Thyroid gland (tissue), 4 donors: ENCODE measurements around the gene CACNA1G. TPM values are rescaled to one million over a fixed set of nuclear protein-coding genes. Genes with fewer than 3 reads are reported as not detected.

Source experiments
- DNase-seq, 2 donors: peaks; one replicate each; pipeline ENCODE4 v3.0.0-alpha.2; 2019
- H3K27ac ChIP-seq, 3 donors: fragments of 200-600 bp; sonication (generic); 1 replicate in 2 of 3; 2 replicates in 1 of 3; pipeline ENCODE4 v1.5.1; 2016 to 2019; ENCODE audit warnings: mild to moderate bottlenecking in 1 of 3, moderate library complexity in 1 of 3
- H3K27me3 ChIP-seq: fragments of 200-600 bp; sonication (generic); one replicate; pipeline ENCODE4 v1.5.1; 2019
- H3K36me3 ChIP-seq, 2 donors: fragments of 200-600 bp; sonication (generic); one replicate each; pipeline ENCODE4 v1.5.1; 2016 to 2019
- H3K4me1 ChIP-seq, 2 donors: fragments of 200-600 bp; sonication (generic); one replicate each; pipeline ENCODE4 v1.5.1; 2017 to 2019
- H3K4me3 ChIP-seq, 3 donors: fragments of 200-600 bp; sonication (generic); replicated peaks in 1 of 3; 1 replicate in 2 of 3; 2 replicates in 1 of 3; pipeline ENCODE4 v1.5.1; 2016; ENCODE audit warnings: mild to moderate bottlenecking in 1 of 3
- H3K9me3 ChIP-seq: fragments of 200-600 bp; sonication (generic); one replicate; pipeline ENCODE4 v1.5.1; 2017
- CTCF ChIP-seq, 6 experiments: fragments of 200-600 bp in 3 of 6; fragments of 450-650 bp in 3 of 6; sonication (generic) in 3 of 6; IDR thresholded peaks; one replicate each; pipeline ENCODE4 v1.5.1; 2016 to 2019; ENCODE audit warnings: antibody characterized with exemption in 6 of 6, mild to moderate bottlenecking in 2 of 6, inconsistent platforms in 1 of 6, moderate library complexity in 1 of 6
- POLR2A ChIP-seq, 2 donors: fragments of 450-650 bp; IDR thresholded peaks; one replicate each; pipeline ENCODE4 v1.6.1; 2017; ENCODE audit warnings: antibody characterized with exemption in 2 of 2, mild to moderate bottlenecking in 2 of 2, moderate library complexity in 1 of 2
- WGBS, 2 donors: methylation state at CpG; one replicate each; pipeline ENCODE4 v1.1.5; 2017; 5-methylcytosine and 5-hydroxymethylcytosine counted together
- intact Hi-C: fragments of 100-400 bp; cut with DNase I; formaldehyde crosslinking; loops from one replicate; pipeline ENCODE4 v1.15.1; 2023
- total RNA-seq, 4 donors: library from RNA; depleted of rRNA; stranded (reverse); fragments of >200 nt; gene quantifications; one replicate each; pipeline ENCODE4 v1.2.3, GENCODE V29; 2016

Gene CACNA1G
- total RNA-seq, 4 donors from 2014 or later = 0.13 to 3.3 (median 0.52) TPM

DNA sequence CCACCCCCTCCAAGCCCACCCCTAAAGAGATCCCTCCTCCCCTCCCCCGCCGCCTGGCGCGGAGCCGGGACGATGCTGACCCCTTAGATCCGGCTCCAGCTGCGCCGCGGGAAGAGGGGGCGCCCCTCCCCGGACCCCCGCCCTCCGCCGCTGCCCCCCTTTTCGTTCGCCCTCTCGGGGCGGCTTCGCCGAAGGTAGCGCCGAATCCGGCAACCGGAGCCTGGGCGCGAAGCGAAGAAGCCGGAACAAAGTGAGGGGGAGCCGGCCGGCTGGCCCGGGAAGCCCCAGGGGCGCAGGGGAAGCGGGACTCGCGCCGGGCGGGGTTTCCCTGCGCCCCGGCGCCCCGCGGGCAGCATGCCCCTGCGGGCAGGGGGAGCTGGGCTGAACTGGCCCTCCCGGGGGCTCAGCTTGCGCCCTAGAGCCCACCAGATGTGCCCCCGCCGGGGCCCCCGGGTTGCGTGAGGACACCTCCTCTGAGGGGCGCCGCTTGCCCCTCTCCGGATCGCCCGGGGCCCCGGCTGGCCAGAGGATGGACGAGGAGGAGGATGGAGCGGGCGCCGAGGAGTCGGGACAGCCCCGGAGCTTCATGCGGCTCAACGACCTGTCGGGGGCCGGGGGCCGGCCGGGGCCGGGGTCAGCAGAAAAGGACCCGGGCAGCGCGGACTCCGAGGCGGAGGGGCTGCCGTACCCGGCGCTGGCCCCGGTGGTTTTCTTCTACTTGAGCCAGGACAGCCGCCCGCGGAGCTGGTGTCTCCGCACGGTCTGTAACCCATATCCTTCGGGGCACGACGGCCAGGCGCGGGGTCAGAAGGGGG is 623 bp downstream of the CACNA1G start:
- DNase-seq = peak; percentile 24 to 27
- Histone ChIP-seq H3K27me3 (peaks cover 10% of the 10 kb centered on the region), H3K36me3 (no peaks in the 10 kb centered on the region), H3K4me1 (peaks cover 59 to 68% of the 10 kb centered on the region in 2 donors), H3K9me3 (no peaks in the 10 kb centered on the region), H3K4me3 (peak overlapping the region in 2 of 3 donors; percentile 17 to 29), H3K27ac (no peak overlapping the region)
- intact Hi-C loops = no loop called here
- TF ChIP-seq CTCF (IDR thresholded peaks at IDR 0.05) = no peak
- no peak for TF ChIP-seq POLR2A (IDR thresholded peaks at IDR 0.05)
- WGBS, 2 donors = 0% methylated on average over 1 to 7 of the region's 88 CpGs

DNA sequence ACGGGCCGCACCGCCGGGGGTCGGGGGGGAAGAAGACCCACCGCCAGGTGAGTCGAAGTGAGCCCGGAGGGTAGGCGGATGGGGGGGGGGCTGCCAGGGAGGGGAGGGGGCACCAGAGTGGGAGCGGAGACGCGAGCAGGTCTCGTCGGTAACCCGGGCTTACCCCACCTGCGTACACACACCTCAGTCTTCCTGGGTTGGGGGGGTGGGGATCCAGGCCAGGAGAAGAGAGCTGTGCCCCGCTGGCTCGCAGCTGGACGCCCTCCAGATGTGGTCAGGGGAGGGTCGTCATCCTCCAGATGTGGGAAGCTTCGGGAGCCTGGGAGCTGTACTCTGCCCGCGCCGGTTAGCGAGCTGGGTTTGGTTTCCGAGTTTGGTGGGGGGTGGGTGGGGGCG is 1.2 kb downstream of the CACNA1G start:
- Histone ChIP-seq H3K4me1 (peaks cover 53 to 62% of the 10 kb centered on the region in 2 donors), H3K27me3 (peaks cover 10% of the 10 kb centered on the region), H3K27ac (no peak overlapping the region), H3K36me3 (no peaks in the 10 kb centered on the region), H3K9me3 (no peaks in the 10 kb centered on the region), H3K4me3 (peak overlapping the region in 1 of 3 donors; percentile 29)
- DNase-seq = no peak
- WGBS, 2 donors = 0% methylated on average over 3 to 11 of the region's 27 CpGs
- intact Hi-C loops = no loop called here
- TF ChIP-seq CTCF (IDR thresholded peaks at IDR 0.05) (no peak), POLR2A (IDR thresholded peaks at IDR 0.05) (no peak)

DNA sequence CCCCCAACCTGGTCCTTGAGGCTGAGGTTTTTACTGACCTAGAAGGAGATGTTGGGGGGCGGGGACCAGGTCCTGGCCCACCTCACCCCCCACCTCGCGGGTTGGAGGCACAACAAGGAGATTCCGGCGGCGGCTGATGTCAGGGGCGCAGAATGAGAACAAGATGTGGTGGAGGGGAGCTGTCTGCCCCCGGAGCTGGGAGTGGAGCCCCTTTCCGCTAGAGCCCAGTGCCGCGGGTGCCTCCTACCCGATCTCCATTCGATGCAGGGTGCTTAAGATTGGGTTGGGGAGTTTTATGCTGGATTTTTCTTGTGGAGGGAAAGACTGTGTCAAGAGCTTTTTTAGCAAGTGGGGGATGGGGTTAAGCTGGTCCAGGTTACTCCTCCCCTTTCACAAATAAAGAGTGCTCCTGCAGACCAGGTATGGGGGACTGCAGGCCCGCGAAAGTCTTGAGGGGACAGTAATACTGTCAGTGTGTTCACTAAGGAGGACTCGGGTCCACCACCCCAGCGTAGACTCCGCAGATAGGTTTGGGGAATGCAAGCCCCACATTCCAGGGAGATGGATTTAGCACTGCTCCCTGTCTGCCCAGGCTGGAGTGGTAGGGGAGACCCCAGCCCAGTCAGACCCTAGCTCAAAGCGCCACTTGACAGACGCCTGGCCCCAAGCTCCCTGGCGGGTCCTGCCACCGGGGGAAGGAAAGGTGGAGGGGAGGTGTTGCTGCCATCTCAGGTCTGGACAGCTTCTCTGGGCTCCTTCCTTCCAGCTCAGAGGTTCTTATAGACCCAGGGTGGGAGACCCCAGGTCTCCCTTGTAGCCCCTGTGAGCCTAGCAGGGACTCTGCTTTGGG is 2.0 kb downstream of the CACNA1G start:
- 22 to 47% methylated on average over 16 to 19 of the region's 22 CpGs for WGBS, 2 donors
- peaks cover 47 to 56% of the 10 kb centered on the region in 2 donors for H3K4me1 ChIP-seq
- no peak overlapping the region for H3K27ac ChIP-seq
- H3K4me3 ChIP-seq = no peak overlapping the region
- H3K36me3 ChIP-seq = no peaks in the 10 kb centered on the region
- no peaks in the 10 kb centered on the region for H3K9me3 ChIP-seq
- no peak for TF ChIP-seq POLR2A (IDR thresholded peaks at IDR 0.05)
- TF ChIP-seq CTCF (IDR thresholded peaks at IDR 0.05) = no peak
- peaks cover 10% of the 10 kb centered on the region for H3K27me3 ChIP-seq
- intact Hi-C loops = no loop called here
- DNase-seq = no peak

DNA sequence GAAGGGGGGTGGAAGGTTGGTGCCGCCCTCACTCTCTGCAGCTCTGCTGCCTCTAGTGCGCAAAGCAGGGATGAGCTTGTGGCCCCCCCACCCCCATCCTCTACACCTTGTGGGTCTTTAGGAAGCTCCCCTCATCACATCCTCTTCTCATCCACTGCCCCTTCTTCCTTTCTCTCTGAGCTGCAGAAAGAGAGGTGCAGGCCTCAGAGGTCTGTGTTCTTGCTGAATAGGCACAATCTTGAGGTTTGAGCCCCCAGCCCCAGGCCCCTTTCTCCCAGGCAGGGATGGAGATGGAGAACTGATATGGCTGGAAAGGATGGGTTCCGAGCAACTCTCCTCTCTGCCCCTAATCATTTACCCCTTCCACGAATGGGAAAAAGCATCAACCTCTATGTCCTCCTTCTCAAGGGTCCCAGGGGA is 2.6 kb downstream of the CACNA1G start:
- Histone ChIP-seq H3K27ac (no peak overlapping the region), H3K4me1 (peaks cover 42 to 49% of the 10 kb centered on the region in 2 donors), H3K36me3 (no peaks in the 10 kb centered on the region), H3K9me3 (no peaks in the 10 kb centered on the region), H3K4me3 (no peak overlapping the region), H3K27me3 (peaks cover 10% of the 10 kb centered on the region)
- TF ChIP-seq POLR2A (IDR thresholded peaks at IDR 0.05) = no peak
- TF ChIP-seq CTCF (IDR thresholded peaks at IDR 0.05) = no peak
- DNase-seq = no peak
- intact Hi-C loops = no loop called here
- WGBS, 2 donors = 78 to 83% methylated on average over 4 of the region's 4 CpGs
